AML-193 (cell line): ENCODE data around the gene CYP2F1.
"Not testable (repeated sequence)": the region's sequence is repeated elsewhere in the genome, so short reads cannot be mapped to it uniquely, and the experiment has no call there.

Experiments used
- DNase-seq, 2 experiments: peaks; one replicate each; lab custom pipeline; 2025; lab: John Stamatoyannopoulos, UW

The CYP2F1 gene

DNA sequence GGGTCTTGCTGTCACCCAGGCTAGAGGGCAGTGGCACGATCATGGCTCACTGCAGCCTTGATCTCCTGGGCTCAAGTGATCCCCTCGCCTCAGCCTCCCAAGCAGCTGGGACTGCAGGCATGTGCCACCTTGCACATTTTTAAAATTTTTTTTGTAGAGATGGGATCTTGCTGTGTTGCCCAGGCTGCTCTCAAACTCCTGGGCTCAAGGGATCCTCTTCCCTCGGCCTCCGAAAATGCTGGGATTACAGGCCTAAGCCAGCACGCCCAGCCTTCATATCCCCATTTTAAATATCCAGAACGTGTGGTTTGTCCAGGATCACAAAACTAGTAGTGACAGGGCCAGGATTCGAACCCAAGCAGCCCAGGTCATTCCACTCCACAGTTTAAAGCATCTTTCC, 13.1 kb downstream of the CYP2F1 start:
- DNase-seq = not testable (repeated sequence)

DNA sequence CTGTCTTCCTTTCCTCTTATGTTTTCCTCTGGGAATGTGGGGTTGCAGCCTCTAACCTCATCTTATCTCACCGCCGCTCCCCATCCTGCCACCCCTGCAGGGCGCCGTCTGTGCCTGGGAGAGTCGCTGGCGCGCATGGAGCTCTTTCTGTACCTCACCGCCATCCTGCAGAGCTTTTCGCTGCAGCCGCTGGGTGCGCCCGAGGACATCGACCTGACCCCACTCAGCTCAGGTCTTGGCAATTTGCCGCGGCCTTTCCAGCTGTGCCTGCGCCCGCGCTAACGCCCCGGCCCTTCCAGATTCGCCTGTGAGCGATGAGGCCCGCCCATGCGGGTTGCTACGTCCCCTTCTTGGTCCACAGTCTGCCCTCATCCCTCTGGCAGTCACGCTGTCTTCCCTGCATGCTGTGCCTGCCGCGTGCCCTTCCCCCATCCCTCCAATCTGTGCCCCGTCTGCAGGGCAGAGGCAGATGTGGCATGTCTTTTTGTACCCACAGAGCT, 13.6 kb downstream of the CYP2F1 start:
- DNase-seq = peak in 1 of 2 experiments; percentile 5

DNA sequence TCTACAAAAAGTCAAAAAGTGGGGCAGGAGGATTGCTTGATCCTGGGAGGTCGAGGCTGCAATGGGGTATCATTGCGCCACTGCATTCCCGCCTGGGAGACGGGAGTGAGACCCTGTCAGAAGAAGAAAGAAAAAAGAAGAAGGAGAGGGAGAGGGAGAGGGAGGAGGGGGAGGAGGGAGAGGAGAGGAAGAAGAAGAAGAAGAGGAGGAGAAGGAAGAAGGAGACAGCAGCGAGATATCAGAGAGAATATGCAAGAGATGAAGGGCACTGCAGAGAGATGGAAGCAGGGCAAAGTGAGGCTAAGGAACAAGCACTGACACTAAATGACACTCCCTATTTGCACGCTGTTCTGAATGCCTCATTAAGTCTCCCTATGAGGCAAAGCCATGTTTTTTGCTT, 14.5 kb downstream of the CYP2F1 start:
- no peak for DNase-seq

DNA sequence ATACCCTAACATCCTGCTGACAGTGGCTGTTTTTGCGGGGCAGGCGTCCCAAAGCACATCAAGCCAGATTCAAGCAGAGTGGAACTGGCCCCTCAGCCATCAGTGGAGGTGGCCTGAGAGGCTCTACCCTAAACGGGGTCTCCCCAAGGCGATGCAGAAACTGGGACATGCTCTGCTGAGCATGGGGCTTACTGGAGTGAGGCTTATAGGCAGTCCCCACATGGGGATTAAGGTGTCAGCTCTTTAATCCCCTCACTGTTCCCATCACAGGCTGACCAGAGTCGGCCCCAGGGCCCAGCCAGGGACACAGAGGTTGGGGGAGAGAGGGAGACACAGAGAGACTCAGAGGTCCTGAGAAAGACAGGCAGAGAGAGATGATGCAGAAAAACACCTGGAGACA, 17.0 kb downstream of the CYP2F1 start:
- no peak for DNase-seq

DNA sequence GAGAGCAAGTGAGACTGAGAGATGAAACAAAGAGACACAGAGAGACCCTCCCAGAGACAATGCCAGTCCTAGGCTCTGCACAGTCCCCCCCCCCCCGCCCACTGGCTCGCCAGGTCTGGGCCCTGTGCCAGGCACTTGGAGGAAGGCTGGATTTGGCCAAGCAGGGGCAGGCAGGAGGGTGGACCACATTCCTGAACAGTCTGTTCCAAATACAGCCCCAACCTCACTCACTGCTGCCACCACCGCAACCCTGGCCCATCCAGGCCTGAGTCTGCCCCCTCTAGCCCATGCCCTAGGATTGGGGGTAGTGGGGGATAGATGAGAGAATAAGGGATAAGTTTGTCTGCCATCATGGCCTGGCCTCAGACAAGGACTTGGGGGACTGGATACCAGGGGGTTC, 19.0 kb downstream of the CYP2F1 start:
- no peak for DNase-seq

DNA sequence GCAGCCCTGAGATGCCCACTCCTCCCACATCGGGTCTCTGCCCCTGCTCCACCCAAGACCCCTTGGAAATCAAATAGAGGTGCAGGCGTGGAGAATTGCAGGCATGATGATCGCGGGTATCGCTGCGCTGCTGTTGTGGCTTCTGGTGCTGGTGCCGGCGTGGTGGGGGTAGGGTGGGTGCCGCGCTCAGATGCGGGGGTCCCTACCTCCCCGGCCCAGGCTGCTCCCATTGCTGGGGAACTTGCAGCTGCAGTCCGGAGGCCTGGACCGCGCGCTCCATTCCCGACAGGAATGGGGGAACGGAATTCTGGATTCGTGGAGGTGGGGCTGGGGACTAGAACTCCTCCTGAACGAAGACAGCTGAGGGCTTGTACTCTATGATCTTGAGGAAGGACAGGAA, 20.4 kb downstream of the CYP2F1 start:
- DNase-seq = no peak

DNA sequence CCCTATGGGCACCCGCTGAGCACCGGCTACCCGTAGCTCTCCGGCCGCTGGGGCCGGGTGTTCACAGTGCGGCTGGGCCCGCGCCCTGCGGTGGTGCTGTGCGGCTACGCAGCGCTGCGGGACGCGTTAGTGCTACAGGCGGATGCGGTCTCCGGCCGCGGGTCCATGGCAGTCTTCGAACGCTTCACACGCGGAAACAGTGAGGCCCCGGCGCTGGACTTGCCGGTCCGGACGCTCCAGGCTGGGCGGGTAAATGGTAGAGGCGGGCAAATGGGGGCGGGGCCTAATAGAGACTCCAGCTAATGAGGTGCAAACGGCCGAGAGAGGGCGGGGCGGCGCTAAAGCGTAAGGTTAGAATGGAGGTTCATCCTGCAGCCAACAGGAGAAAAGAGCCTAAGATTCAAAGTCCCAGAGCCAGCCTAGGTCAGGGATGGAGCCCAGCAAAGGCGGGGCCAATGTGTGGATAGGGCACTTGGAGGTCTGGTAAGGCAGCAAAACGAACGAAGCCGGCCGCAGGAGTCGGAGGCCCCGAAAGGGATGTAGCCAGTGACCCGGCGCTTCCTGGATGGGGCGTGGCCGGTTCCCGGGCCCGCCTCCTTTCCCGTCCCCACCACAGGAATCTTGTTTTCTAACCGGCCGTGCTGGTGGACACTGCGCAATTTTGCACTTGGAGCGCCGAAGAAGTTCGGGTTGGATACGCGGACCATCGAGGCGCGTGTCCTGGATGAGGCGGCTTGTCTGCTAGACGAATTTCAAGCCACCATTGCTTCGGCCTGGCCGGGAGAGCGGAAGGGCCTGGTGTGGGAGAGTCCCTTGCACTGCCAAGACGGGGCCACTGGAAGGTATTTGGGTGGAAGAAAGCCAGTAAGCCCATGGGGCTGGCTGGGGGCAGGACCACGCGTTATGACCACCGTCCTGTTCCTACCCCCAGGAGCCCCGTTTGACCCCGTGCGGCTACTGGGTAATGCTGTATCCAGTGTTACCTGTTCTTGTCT, 21.5 kb downstream of the CYP2F1 start:
- DNase-seq = not testable (repeated sequence)

DNA sequence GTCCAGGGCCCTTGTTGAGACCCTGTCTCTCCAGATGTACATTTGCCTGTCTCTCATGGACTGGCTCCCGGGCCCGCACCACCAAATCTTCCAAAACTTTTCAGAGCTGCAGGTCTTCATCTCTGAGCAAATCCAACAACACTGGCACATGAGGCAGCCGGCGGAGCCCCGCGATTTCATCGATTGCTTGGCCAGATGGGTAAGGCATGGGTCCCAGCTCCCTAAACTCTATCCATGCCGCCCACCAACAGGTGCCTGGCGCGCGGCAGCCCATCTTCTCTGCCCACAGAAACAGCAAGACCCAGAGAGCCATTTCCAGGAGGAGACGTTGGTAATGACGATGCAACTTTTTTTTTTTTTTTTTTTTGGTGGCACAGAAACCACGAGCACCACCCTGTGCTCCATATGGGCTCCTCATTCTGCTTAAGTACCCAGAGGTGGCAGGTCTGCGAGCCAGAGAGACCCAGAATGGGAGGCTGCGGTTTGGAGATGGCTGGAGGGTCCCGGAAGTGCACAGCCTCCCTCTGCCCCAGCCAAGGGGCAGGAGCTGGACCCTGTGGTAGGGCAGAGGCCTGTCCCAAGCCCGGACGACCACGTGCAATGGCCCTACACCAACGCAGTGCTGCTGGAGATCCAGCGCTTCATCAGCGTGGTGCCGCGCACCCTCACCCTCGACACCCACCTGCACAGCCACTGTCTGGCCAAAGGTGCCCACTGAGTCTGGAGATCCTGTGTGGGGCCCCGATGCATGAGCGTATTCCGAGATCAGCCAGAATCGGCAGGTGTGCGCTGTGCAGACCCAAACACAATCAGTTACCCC, 22.6 kb downstream of the CYP2F1 start:
- no peak for DNase-seq

DNA sequence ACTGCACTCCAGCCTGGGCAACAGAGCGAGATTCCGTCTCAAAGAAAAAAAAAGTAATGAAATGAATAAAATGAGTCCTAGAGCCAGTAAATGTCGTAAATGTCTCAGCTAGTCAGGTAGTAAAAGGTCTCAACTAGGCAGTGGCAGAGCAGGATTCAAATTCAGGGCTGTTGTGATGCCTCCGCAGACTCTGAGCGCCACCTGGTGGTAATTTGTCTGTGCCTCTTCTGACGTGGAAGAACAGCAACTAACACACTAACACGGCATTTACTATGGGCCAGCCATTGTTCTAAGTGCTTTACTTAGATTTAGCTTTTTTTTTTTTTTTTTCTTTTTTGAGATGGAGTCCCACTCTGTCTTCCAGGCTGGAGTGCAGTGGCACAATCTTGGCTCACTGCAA, 30.2 kb downstream of the CYP2F1 start:
- DNase-seq = peak; percentile 61 to 73

DNA sequence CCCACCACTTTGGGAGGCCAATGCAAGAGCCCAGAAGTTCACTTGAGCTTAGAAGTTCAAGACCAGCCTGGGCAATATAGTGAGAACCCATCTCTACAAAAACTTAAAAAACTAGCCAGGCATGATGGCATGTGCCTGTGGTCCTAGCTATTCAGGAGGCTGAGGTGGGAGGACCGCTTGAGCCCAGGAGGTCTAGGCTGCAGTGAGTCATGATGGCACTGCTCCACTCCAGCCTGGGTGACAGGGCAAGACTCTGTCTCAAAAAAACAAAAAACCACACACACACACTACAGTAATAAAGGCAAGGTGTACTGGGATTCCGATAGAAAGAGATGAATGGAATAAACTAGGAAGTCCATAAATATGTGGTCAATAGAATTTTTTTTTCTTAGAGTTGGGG, 35.6 kb downstream of the CYP2F1 start:
- no peak for DNase-seq

DNA sequence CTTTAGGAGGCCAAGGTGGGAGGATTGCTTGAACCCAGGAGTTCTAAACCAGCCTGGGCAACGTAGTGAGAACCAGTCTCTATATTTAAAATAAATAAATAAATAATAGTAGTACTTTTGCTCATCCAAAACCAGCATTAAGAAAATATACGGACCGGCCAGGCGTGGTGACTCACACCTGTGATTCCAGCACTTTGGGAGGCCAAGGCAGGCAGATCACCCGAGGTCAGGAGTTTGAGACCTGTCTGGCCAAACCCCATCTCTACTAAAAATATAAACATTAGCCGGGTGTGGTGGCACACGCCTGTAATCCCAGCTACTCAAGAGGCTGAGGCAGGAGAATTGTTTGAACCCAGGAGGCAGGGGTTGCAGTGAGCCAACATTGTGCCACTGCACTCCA, 36.8 kb downstream of the CYP2F1 start:
- not testable (repeated sequence) for DNase-seq

DNA sequence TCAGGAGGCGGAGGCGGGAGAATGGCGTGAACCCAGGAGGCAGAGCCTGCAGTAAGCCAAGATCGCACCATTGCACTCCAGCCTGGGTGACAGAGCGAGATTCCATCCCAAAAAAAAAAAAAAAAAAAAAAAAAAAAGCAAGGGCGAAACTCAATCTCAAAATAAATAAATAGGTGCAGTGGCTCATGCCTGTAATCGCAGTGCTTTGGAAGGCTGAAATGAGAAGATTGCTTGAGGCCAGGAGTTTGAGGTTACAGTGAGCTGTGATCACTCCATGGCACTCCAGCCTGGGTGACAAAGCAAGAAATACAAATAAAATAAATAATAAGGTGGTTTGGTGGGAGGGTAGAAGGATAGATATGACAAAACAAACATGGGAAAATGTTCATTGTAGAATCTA, 39.8 kb downstream of the CYP2F1 start:
- DNase-seq = no peak

DNA sequence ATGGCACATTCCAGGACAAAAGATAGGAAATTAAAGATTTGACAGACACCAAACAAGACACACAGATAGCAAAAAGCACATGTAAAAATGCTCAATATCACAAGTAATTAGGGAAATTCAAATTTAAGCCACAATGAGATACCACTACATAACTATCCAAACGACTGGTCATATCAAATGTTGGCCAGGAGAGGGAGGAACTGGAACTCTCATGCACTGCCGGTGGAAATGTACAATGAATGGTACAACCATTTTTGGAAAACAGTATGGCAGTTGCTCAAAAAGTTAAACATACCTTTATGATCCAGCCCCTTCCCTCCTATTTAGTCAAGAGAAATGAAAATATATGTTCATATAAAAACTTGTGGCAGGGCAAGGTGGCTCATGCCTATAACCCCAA, 42.0 kb downstream of the CYP2F1 start:
- DNase-seq = no peak

DNA sequence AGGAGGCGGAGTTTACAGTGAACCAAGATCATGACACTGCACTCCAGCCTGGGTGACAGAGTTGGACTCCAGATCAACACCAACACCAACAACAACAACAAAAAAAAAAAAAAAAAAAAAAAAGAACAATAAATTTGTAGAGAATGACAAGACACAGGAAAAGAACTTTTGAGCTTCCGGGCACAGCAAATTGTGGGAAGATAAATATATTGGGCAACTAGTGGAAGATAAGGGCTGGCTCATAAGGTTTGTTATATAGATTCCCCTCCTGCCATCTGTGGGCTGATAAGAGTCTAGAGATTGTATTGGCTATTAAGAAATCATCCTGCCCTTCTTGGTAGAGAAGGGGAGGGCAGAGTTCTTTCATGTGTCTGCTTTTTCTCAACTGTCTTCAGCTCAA, 45.6 kb downstream of the CYP2F1 start:
- DNase-seq = no peak

DNA sequence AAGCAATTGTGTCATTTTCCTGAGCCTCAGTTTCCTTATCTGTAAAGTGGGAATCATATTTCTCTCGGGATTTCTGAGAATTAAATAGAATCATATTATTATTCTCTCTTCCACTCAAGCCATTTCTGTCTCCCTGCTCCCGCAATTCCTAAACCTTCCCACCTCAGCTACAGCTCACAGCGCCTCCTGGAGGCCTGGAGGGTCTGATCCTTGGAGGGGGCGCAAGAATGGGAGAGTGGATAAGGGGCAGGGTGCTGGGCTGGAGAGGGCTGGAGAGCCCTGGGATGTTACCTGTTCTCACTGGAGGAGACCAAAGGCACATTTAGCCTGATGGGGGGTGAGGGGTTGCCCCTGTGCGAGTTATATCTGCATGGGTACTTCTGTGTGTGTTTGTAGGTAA, 47.7 kb downstream of the CYP2F1 start:
- DNase-seq = no peak

DNA sequence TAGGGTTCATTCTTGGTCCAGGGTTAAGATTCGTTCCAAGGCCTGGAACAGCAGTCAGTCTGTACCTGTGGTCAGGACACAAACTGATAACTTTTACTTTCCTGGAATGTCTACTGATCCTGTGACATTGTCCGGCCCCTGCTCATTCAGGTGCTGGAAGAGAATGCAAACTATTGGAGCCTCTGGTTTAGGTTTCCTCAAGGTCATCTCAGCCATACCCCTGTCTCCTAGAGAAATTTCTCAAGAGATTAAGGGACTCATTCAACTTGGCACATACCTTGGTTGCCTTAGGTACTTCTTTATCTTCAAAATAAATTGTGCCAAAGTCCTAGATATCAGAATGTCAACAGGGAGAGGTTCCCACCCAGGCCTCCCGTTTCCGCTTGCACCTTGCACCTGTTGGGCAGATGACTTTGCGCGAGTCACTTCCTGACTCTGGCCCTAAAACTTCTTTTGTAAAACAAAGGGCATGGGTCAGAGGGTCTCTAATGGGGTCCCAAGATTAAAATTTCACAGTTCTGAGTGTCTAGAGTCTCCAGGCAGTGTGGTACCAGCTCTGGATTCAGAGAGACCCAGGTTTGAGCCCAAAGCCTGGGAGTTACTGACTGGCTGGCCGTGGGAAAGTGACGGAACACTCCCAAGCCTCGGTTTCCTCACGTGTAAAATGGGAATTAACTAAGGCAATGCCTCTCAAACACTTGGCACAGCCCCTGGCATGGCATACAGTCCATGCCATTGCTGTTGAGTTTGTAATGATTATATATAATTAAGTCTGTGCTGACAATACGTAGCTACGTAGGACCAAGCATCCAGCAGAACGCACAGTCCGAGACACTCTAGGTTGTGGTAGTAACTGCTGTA, 52.9 kb downstream of the CYP2F1 start:
- DNase-seq = no peak

DNA sequence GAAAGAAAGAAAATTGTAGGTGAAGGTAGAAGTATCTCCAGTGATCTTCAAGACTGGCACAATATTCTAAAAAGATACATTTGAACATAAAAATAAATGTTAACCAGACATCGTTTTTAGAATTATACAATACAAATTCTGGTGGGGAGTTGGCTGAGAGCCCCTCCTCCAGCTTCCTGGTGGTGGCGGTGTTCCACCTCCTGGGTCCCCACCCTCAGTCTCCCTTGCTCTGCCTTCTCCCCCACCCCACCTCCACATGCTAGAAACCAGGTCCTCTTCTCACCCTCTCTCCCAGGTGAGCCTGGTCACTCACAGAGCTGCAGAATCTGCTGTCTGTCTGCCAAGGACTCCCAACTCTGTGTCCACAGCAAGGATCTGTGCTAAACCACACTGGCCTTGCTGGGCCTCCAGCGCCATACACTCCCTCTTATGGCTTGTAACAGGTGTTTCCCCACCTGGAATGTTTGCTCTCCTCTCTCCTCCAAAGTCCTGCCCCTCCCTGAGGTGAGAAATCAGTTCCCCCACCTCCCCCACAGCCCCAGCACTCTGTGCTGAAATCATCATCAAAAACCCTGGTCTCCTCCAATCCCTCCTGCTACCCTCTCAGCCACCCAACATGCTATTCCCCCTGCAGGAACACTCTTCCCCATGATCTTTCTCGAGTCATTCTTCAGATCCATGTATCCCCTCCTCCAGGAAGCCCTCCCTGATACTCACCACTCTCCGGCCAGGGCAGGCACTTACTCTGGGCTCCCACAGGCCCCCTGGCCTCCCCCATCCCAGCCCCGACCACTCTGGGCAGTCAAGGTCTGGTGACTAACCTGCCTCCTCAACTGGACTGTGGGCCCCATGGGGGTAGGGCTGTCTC, 58.3 kb downstream of the CYP2F1 start:
- DNase-seq = no peak

DNA sequence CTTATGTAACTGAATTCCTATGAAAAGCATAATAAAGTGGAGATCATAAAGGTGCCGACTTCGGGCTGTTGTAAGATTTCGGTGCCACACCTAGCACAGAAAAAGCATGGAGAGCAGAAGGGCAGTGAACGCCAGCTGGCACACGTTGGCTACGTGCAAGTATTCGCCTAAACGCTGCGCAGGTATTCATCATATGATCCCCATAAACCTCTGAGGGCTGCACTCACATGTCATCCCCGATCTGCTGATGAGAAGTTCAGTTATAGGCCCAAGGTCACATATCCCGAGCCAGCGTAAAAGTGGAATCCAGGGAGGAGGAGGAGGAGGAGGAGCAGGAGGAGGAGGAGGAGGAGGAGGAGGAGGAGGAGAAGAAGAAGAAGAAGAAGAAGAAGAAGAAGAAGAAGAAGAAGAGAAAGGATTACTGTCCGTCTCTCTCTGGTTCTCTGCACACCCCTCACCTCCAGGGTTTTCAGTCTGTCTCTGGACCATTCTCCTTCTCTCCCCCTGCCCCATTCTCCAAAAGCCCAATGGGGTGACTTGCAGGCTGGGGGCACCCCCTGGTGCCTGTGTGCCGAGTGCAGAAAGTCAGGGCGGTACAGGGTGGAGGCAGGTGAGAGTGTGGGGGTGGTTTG, 60.2 kb downstream of the CYP2F1 start:
- DNase-seq = no peak

DNA sequence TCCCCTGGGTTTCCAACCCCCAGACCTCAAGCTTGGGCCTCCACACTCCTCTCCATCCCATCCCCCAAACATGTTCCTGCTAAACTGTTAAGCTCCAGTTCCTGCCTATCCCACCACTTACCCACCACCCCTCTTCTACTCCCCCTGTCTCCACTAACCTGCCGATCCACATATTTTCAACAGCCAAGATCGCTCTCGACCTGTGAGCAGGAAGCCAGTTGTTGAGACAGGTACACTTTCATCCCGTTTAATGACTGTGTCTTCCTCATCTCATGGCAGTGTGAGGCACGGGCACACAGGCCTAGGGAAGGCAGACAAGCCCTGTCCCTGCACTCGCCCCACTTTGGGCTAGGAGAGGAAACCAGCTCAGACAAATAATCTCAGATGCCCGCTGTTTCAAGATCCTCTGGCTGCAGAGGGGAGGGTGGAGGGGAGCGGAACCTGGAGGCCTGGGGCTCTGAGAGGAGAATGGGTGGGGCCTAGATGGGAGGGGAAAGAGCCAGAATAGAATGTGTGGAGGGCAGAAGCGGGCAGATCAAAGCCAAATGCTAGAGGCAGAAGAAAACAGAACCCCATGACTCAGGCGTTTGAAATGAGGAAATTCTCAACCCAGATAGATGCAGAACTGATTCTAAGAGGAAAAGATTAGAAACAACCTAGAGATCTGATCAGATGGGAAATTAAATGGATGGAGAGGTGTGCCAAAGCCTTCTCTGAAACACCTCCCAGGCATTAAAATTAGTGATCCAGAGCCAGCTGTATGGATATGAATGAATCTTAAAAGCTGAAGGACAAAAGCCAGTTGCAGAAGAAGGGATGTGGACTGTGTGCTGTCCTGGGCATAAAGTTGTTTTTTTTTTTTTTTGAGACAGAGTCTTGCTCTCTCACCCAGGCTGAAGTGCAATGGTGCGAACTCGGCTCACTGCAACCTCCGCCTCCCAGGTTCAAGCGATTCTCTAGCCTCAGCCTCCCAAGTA, 61.9 kb downstream of the CYP2F1 start:
- DNase-seq = no peak
